HepG2 (cell line): ENCODE results near the gene SMARCC1. TPM values are rescaled to one million over a fixed set of nuclear protein-coding genes. Genes with fewer than 3 reads are reported as not detected.

Experiments
- ARNTL ChIP-seq: sonication (generic); formaldehyde crosslinking; IDR thresholded peaks from 2 replicates; pipeline ENCODE4 v1.4.0; 2020; ENCODE audit warnings: mild to moderate bottlenecking, missing genetic modification reagents
- GFI1 ChIP-seq: sonication (generic); formaldehyde crosslinking; IDR thresholded peaks from 2 replicates; pipeline ENCODE4 v1.5.0; 2020; ENCODE audit warnings: missing genetic modification reagents, mild to moderate bottlenecking, borderline replicate concordance
- MZF1 ChIP-seq: sonication (generic); formaldehyde crosslinking; IDR thresholded peaks from 2 replicates; pipeline ENCODE4 v1.8.1; 2023; ENCODE audit warnings: mild to moderate bottlenecking, missing genetic modification reagents, borderline replicate concordance
- PITX1 ChIP-seq: sonication (generic); formaldehyde crosslinking; IDR thresholded peaks from 2 replicates; pipeline ENCODE4 v1.5.1; 2020; ENCODE audit warnings: mild to moderate bottlenecking, missing genetic modification reagents
- SNAI1 ChIP-seq: sonication (generic); formaldehyde crosslinking; IDR thresholded peaks from 2 replicates; pipeline ENCODE4 v1.5.0; 2020; ENCODE audit warnings: mild to moderate bottlenecking, missing genetic modification reagents, borderline replicate concordance
- TBL1XR1 ChIP-seq: fragments of 150-350 bp; IDR thresholded peaks from 2 replicates; pipeline ENCODE4 v1.6.1; 2014; ENCODE audit warnings: borderline replicate concordance, low read length; ENCODE audit not compliant: partially characterized antibody
- TRIM24 ChIP-seq: sonication (generic); formaldehyde crosslinking; IDR thresholded peaks from 2 replicates; pipeline ENCODE4 v1.8.0; 2022; ENCODE audit warnings: mild to moderate bottlenecking, missing genetic modification reagents
- ZNF138 ChIP-seq: sonication (generic); formaldehyde crosslinking; IDR thresholded peaks from 2 replicates; pipeline ENCODE4 v1.5.0; 2020; ENCODE audit warnings: mild to moderate bottlenecking, low read depth, missing genetic modification reagents
- ZNF354B ChIP-seq: sonication (generic); formaldehyde crosslinking; IDR thresholded peaks from 2 replicates; pipeline ENCODE4 v1.8.0; 2022; ENCODE audit warnings: mild to moderate bottlenecking, missing genetic modification reagents
- ZNF75D ChIP-seq: sonication (generic); formaldehyde crosslinking; IDR thresholded peaks from 2 replicates; pipeline ENCODE4 v1.8.1; 2023; ENCODE audit warnings: missing genetic modification reagents, mild to moderate bottlenecking, borderline replicate concordance
- polyA plus RNA-seq, 8 experiments: library from polyadenylated mRNA; depleted of rRNA in 3 of 8; stranded (reverse) in 7 of 8; unstranded in 1 of 8; fragments of >200 nt; fragmentation: Illumina TruSeq in 4 of 8; extraction: Trizol in 4 of 8; gene quantifications; 2 replicates each; pipeline versions ENCODE4 v1.2.1 to v1.2.3, GENCODE V29; 2011 to 2016; ENCODE audit warnings: low read depth in 4 of 8, missing spikeins in 1 of 8, mixed read lengths in 1 of 8; ENCODE audit not compliant: insufficient read depth in 1 of 8
- total RNA-seq, 5 experiments: library from RNA; depleted of rRNA; stranded (reverse); fragments of >200 nt; fragmentation: Illumina TruSeq; extraction: Trizol; gene quantifications; 2 replicates each; pipeline ENCODE4 v1.2.3, GENCODE V29; 2016; ENCODE audit warnings: low read depth in 1 of 5
- TF ChIP-seq, protein P1 (sequence below): sonication (generic); formaldehyde crosslinking; IDR thresholded peaks from 2 replicates; pipeline ENCODE4 v1.5.0; 2020; ENCODE audit warnings: mild to moderate bottlenecking, missing genetic modification reagents, moderate library complexity
- TF ChIP-seq, protein P2 (sequence below): sonication (generic); formaldehyde crosslinking; IDR thresholded peaks from 2 replicates; pipeline ENCODE4 v1.4.0; 2020; ENCODE audit warnings: mild to moderate bottlenecking, missing genetic modification reagents, borderline replicate concordance
- TF ChIP-seq, protein P3 (sequence below): sonication (generic); formaldehyde crosslinking; IDR thresholded peaks from 2 replicates; pipeline ENCODE4 v1.4.0; 2020; ENCODE audit warnings: low read depth, missing genetic modification reagents
- TF ChIP-seq, protein P4 (sequence below): sonication (generic); formaldehyde crosslinking; IDR thresholded peaks from 2 replicates; pipeline ENCODE4 v1.9.0; 2021; ENCODE audit warnings: missing genetic modification reagents, mild to moderate bottlenecking, borderline replicate concordance

The SMARCC1 gene
- total and polyA plus RNA-seq, 2 of the 13 experiments (the other 11 are each of a cell fraction or from before 2014, with no cell fraction given): 47.9 to 58.4 TPM

DNA sequence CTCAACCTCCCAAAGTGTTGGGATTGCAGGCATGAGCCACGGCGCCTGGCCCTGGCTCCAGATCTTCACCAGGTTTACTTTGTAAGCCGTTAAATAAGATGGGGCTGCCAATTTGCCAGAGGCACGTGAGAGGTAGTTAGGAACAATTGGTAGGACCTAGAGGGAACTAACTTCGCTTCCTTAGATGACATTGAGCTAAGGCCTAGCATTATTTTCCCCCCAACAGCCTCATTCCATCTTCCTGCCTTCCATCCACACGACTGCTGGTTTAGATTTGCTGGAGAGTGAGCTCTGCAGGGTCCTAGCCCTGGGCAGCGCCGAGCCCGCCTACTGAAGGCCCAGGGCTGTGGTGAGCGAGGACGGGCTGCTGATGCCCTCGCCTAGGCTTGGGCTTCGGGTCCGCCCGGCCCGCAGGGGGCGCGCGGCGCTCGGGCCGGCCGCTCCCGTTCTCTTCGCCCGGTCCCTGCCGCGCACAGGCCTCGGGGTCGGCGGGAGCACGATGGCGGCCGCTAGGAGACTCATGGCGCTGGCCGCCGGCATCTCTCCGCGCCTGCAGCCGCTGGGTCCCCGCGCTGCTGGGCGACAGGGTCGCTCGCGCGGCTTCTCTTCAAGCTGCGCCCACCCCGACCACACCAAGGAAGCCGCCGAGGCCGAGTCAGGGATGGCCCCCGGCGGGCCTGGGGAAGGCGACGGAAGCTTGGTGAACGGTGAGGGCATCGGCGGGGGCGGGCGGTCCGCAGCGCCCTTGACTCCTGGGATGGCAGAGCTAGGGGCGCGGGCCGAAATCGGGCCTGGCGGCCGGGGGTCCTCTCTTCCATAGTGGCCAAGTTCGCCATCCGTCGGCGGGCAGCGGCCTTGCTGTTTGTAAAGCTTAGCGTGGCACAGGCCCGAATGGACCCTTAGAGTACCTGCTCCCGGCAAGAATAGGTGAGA is 43.1 kb upstream of the SMARCC1 start (continued):
- TF ChIP-seq, protein P1, sequence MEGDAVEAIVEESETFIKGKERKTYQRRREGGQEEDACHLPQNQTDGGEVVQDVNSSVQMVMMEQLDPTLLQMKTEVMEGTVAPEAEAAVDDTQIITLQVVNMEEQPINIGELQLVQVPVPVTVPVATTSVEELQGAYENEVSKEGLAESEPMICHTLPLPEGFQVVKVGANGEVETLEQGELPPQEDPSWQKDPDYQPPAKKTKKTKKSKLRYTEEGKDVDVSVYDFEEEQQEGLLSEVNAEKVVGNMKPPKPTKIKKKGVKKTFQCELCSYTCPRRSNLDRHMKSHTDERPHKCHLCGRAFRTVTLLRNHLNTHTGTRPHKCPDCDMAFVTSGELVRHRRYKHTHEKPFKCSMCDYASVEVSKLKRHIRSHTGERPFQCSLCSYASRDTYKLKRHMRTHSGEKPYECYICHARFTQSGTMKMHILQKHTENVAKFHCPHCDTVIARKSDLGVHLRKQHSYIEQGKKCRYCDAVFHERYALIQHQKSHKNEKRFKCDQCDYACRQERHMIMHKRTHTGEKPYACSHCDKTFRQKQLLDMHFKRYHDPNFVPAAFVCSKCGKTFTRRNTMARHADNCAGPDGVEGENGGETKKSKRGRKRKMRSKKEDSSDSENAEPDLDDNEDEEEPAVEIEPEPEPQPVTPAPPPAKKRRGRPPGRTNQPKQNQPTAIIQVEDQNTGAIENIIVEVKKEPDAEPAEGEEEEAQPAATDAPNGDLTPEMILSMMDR: peak; percentile 85
- TF ChIP-seq, protein P2, sequence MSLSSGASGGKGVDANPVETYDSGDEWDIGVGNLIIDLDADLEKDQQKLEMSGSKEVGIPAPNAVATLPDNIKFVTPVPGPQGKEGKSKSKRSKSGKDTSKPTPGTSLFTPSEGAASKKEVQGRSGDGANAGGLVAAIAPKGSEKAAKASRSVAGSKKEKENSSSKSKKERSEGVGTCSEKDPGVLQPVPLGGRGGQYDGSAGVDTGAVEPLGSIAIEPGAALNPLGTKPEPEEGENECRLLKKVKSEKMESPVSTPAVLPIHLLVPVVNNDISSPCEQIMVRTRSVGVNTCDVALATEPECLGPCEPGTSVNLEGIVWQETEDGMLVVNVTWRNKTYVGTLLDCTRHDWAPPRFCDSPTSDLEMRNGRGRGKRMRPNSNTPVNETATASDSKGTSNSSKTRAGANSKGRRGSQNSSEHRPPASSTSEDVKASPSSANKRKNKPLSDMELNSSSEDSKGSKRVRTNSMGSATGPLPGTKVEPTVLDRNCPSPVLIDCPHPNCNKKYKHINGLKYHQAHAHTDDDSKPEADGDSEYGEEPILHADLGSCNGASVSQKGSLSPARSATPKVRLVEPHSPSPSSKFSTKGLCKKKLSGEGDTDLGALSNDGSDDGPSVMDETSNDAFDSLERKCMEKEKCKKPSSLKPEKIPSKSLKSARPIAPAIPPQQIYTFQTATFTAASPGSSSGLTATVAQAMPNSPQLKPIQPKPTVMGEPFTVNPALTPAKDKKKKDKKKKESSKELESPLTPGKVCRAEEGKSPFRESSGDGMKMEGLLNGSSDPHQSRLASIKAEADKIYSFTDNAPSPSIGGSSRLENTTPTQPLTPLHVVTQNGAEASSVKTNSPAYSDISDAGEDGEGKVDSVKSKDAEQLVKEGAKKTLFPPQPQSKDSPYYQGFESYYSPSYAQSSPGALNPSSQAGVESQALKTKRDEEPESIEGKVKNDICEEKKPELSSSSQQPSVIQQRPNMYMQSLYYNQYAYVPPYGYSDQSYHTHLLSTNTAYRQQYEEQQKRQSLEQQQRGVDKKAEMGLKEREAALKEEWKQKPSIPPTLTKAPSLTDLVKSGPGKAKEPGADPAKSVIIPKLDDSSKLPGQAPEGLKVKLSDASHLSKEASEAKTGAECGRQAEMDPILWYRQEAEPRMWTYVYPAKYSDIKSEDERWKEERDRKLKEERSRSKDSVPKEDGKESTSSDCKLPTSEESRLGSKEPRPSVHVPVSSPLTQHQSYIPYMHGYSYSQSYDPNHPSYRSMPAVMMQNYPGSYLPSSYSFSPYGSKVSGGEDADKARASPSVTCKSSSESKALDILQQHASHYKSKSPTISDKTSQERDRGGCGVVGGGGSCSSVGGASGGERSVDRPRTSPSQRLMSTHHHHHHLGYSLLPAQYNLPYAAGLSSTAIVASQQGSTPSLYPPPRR (CRISPR knock-in tag): no peak
- TF ChIP-seq, protein P3, sequence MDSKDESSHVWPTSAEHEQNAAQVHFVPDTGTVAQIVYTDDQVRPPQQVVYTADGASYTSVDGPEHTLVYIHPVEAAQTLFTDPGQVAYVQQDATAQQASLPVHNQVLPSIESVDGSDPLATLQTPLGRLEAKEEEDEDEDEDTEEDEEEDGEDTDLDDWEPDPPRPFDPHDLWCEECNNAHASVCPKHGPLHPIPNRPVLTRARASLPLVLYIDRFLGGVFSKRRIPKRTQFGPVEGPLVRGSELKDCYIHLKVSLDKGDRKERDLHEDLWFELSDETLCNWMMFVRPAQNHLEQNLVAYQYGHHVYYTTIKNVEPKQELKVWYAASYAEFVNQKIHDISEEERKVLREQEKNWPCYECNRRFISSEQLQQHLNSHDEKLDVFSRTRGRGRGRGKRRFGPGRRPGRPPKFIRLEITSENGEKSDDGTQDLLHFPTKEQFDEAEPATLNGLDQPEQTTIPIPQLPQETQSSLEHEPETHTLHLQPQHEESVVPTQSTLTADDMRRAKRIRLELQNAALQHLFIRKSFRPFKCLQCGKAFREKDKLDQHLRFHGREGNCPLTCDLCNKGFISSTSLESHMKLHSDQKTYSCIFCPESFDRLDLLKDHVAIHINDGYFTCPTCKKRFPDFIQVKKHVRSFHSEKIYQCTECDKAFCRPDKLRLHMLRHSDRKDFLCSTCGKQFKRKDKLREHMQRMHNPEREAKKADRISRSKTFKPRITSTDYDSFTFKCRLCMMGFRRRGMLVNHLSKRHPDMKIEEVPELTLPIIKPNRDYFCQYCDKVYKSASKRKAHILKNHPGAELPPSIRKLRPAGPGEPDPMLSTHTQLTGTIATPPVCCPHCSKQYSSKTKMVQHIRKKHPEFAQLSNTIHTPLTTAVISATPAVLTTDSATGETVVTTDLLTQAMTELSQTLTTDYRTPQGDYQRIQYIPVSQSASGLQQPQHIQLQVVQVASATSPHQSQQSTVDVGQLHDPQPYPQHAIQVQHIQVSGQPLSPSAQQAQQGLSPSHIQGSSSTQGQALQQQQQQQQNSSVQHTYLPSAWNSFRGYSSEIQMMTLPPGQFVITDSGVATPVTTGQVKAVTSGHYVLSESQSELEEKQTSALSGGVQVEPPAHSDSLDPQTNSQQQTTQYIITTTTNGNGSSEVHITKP (CRISPR knock-in tag): no peak
- TF ChIP-seq ZNF354B (CRISPR knock-in tag) (0 out of 2 replicates have a peak, but pooled peaks have one; percentile 32), ZNF138 (CRISPR knock-in tag) (peak; percentile 87; the same call in 1 of the 2 replicates), TRIM24 (no peak), SNAI1 (0 out of 2 replicates have a peak, but pooled peaks have one; percentile 43), PITX1 (no peak), ZNF75D (no peak), GFI1 (CRISPR knock-in tag) (no peak), MZF1 (CRISPR knock-in tag) (no peak), TBL1XR1 (peak; percentile 44), ARNTL (CRISPR knock-in tag) (peak; percentile 58; the same call in 1 of the 2 replicates)
- TF ChIP-seq, protein P4, sequence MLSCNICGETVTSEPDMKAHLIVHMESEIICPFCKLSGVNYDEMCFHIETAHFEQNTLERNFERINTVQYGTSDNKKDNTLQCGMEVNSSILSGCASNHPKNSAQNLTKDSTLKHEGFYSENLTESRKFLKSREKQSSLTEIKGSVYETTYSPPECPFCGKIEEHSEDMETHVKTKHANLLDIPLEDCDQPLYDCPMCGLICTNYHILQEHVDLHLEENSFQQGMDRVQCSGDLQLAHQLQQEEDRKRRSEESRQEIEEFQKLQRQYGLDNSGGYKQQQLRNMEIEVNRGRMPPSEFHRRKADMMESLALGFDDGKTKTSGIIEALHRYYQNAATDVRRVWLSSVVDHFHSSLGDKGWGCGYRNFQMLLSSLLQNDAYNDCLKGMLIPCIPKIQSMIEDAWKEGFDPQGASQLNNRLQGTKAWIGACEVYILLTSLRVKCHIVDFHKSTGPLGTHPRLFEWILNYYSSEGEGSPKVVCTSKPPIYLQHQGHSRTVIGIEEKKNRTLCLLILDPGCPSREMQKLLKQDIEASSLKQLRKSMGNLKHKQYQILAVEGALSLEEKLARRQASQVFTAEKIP: no peak
